ENCODE results near the gene TMEM165.

TMEM165 gene

DNA sequence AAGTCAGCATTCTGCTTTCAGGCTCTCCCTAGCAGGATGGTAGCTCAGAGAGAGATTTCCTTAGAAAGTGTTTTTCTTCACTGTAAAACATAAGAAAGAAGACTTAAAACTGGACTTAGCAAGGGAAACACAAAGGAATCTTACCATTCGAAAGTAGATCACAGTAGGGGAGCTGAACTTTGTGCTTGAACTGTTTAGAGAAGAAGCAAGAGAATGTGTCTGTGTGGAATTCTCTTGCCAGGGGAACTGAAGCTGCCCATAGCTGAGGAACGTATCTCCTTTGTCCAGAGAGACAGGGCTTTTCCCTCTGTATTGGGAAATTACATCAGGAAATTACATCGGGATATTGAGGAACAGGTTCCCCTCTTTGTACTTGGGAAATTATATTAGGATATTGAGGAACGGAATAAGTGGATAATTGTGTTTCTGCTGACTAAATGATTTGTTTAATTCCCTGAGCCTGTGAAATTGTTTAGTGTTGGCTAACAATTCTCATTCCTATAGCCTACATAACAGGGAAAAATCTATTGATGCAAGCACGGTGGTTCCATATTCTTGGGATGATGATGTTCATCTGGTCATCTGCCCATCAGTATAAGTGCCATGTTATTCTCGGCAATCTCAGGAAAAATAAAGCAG, 28.6 kb upstream of the TMEM165 start:
- no peak for DNase-seq (ENCODE audit: low spot score)

DNA sequence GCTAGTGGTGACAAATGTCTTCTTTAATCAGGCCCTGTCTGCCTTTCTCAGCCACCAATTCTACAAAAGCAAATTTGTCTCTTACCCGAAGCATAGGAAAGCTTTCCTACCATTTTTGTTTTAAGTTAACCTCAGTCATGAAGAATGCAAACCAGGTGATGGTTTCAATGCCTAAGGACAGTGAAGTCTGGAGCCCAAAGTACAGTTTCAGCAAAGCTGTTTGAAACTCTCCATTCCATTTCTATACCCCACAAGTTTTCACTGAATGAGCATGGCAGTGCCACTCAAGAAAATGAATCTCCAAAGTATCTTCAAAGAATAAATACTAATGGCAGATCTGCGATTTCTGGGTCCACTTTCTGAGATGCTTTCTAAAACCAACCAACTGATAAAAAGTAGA, 25.8 kb upstream of the TMEM165 start:
- no peak for DNase-seq (ENCODE audit: low spot score)

DNA sequence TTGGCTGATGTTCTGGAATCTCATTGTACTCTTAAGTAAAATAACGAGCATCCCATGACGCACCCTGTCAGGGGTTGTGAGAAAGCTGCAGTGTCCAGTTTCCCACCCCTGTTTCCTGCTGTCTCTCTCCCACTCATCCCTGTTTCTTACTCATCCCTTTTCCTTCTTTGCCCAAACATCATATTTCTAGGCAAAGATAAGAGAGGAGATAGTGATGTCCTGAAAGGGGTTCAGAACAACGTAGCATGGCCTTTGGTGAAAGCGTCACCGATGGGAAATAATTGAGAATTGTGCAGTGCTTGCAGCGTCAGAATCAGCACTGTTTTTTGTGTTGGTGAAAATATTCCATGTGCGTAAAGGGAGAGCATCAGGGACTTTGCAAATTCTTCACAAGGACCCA, 23.5 kb upstream of the TMEM165 start:
- no peak for DNase-seq (ENCODE audit: low spot score)

DNA sequence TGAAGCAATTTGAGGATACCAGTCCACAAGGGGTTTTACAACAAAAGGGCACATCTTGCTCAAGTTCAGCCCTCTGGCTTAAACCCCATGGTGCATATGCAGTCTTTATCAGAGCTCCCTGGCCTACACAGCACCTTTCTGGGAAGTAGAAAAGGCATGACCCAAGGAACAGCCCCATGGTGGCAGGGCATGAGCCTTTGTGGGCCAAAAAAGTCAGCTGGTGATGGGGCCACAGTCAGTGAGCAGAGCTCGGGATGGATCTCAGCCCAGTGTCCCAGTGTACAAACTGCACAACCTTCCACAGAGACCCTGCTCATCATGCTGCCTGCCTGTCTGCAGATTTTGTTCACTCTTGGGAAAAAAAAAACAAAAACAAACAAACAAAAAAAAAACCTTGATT, 22.3 kb upstream of the TMEM165 start:
- DNase-seq (ENCODE audit: low spot score): no peak

DNA sequence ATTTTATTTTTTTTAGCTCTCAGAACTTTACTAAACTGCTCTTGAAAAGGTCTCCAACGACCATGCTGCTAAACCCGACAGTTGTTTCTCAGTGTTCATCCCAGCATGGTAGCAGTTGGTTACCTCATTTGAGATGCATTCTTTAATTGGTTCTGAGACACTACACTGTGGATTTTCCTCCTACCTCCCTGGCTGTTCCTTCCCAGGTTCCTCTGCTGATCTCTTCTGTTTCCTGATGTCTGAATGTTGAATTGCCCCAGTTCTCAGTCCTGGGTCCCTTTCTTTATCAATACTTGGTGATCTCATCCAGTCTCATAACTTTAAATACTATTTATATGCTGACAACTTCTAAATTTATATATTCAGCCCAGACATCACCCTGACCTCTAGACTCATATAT, 19.1 kb upstream of the TMEM165 start:
- DNase-seq (ENCODE audit: low spot score): no peak

DNA sequence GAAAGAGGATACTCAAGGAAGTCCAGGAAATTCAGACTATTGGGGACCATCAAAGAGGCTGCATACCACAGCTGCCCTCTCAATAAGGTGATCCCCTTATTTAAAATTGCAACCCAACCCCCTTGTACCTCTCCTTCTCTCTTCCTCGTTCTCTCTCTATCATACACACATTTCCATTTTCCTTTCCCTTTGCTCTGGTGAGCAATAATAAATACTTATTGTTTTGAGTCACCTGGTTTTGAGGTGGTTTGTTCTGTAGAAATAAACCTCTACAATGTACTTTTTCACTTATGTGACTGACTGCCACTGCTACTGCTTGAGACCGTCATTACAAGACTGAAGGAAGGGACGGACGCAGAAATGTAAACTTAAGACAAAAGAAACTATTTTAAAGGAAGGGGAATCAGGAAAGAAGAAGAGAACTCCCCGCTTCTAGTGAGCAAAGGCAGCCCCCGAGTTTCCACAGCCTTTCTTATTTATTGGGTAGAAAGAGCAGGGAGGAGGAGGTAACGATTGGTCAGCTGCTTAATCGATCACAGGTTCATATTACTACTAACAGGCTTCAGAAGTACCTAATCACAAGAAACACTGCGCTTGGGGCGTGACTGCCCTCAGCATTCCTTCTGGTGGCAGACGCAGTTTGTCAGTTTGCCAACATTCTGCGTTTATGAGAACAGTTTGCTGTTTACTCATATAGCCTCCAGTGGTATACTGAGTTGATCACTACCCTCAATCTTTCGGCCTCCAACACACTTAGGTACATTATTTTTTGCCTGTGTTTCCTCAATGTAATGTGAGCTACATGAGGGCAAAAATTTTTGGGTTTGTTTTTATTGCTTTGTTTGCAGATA, 16.9 kb upstream of the TMEM165 start:
- no peak for DNase-seq (ENCODE audit: low spot score)

DNA sequence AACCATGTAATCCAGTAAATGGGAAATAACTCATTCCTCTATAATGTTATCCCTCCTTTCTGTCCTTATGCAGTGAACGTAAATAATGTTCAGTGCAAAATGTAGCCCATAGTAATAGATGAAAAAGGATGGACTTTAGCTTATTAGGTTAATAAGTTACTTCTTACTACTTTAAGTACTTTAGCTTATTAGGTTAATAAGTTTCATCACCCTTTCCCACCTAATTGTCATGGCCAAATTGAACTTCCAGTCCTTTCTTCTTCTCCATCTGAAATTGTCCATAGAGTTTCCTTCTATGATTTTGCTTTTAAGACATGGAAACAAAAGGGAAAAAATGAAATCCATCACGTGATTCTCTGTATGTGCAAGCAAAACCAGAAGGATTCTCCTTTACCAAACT, 15.2 kb upstream of the TMEM165 start:
- DNase-seq (ENCODE audit: low spot score): no peak

DNA sequence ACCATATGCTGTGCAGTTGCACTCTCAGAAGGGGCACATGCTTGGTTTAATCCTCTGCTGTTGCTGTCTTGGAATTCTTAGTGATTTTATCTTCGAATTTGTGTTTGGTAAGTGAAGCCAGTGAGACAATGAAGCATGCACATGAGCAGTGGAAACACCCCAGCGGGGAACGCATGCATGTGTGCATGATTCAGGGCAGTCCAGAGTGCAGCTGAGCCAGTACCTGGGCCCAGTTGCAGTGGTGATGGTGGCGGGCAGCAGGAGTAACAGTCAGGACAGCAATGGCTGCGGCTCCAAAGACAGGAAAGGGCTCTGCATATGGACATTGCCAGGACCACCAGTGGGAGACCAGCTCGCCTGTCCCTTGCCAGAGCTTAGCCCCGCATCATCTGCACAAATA, 14.3 kb upstream of the TMEM165 start:
- DNase-seq (ENCODE audit: low spot score): no peak

DNA sequence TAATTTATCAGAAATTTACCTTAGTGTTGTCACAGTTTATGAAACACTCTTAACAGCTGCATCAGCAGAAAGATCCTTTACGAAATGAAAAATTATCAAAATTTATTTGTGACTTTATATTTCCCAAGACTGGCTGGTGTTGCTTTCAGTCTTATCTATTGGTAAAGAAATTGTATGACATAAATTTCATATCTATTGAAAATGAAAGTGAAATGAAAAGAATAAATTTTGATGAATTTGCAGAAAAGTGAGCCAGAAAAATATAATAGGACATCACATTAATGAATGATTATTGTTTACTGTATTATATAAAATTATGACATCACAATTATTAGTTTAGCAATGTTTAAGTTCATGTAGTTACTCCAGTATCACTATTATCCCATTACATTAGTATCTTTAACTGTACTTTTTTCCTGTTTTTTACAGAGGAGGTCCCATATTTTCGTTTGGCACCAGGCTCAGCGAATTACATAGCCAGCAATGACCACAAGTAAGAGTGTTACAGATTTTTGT, 13.2 kb upstream of the TMEM165 start:
- no peak for DNase-seq (ENCODE audit: low spot score)

DNA sequence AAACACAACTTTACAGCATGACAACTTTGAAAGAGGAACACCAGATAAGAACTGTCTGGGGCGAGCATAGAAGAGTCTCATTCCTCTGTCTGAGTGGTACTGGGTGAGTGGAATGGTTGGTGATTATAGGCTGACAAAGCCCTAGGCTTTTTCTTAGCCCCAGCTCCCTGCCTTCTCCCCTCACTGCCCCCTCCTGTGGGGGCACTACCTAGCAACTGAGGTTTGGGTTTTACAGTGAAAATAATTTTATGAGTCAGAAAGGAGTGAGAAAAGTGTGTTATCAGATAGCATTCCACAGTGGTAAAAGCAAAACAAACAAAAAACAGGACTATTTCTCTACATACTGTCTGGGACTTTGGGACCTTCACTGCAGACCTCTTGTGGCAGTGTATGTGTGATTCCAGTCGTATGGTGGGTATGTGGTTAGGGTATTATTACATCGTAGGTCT, 10.5 kb upstream of the TMEM165 start:
- DNase-seq (ENCODE audit: low spot score): no peak

DNA sequence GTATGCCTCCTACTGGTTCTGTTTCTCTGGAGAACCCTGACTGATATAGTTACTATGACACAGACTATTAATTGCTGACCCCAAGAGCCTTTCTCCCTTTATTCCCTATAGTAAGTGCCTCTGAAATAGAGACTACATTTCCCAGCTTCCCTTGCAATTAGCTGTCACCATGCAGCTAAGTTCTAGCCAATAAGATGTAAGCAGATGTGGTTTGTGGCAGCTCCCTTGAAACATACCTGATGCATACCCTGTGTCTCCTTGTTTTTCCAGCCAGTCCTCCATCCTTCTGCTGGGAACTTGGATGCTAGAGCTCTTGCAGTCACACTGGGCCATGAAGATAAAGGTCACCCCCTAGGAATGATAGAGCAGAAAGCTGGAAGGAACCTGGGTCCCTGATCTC, 9.7 kb upstream of the TMEM165 start:
- peak; percentile 32 for DNase-seq (ENCODE audit: low spot score)

DNA sequence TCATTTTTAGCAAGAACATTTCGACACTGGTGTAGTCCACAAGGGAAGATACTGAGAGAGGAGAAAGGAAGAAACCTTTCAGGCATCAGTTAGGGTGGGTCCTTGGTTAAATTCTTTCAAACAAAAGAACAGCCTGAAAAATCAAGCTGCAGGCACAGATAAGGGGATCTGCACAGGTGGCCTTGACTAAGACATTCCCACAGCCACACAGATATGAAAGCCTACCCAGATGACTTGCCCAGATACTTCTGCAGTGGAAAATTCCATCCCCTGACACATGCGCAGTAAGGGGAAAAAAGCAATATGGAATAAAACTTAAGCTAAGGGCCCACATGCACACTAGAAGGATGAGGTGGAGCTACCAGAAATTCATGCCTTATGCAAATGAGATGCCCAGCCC, 8.9 kb upstream of the TMEM165 start:
- DNase-seq (ENCODE audit: low spot score): no peak

DNA sequence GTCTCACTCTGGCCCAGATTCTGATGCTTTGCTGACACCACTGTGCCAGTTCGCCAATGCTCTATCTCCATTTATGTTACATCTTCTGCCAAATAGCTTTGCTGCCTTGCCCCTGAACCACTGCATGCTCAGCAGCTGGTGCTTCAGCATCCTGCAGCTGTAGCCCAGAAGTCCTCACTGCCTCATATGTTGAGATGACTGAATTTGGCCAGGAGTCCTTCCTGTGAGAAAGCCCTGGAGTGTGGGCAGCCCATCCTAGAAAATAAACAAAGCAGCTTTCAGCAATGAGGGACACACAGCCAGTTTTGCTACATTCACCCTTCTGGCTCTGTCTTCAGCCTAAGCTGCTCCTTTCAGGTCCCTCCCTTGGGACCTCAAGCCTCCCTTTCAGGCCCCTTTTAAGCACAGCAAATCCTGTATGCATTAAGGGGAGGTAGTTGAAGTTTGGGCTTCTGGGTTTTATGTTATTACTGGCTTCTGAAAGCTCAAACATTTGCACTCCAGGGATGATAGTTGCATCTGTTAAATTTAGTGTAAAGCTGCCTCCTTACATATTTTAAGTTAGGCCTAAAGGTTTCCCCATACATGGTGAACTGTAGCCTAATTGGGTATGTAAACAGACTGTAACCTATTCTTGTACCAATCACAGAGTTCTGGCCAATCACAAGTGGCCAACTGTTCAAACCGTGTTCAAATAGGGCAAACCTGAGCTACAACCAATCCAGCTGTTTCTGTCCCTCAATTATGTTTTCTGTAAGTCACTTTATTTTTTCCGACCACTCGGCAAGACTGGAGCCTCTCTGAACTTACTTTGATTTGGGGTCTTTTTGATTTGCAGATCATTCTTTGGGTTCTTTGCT, 2.1 kb upstream of the TMEM165 start:
- no peak for DNase-seq (ENCODE audit: low spot score)

DNA sequence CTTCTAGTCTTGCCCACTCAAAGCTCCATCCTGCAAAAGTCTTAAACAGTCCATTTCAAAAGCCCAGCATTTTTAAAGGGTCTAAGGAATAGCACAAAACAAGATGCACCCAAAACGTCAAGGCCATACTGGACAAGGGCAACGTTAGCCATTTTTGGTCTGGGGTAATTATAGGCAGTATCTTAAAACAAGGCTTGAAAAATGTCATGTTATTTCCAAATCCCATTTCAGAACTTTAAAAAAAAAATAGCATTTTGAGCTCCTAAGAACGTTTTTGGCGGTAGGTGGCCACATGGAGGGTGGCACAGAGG, 584 bp upstream of the TMEM165 start:
- DNase-seq (ENCODE audit: low spot score): no peak

DNA sequence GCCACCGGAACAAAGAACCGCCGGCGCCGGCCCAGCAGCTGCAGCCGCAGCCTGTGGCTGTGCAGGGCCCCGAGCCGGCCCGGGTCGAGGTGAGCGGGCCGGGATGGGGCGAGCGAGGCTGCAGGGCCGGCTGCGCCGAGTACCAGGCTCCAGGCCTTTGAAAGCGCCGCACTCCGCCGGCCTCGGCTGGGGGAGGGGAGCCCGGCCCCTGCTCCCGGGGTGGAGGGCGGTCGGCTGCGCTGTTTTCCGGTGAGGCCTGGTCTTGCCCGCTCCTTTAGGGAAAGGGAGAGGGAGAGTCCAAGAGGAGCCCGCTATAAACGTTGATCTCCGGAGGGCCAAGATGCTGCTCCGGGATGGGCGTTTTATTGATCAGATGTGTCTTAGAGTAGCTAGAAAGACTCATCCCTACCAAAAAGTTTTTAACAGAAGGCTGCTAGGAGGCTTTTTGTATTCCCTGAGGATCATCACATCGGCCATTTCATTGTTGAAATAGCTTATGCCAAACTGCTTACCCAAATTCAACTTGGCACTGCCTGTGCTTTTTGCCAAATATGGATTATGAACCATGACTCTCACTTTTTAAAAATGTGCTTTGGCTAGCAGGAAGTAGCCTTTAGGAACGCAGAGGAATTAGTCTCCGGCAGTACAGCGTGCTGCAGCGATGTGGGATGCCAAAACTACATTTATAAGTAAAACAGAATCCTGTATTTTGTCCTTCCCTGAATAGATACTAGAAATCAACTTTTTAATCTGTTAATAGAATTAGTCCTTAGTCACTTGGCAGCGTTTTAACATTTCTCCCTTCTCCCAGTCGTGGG, 760 bp downstream of the TMEM165 start:
- peak; percentile 24 for DNase-seq (ENCODE audit: low spot score)

DNA sequence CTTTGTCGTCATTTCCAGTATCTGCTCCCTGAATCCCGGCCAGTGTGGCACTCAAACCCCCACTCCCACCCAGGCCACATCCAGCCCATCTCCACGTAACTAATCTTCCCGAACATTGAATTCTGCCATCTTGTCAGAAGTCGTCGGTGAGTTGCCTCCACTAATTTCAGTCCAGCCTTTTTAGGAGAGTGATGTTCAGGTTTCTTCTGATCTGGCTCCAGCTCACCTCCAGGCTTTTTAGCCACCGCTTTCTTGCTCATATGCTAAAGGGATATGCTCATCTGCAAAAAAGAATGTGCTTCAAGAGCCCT, 1.3 kb downstream of the TMEM165 start:
- DNase-seq (ENCODE audit: low spot score): no peak

DNA sequence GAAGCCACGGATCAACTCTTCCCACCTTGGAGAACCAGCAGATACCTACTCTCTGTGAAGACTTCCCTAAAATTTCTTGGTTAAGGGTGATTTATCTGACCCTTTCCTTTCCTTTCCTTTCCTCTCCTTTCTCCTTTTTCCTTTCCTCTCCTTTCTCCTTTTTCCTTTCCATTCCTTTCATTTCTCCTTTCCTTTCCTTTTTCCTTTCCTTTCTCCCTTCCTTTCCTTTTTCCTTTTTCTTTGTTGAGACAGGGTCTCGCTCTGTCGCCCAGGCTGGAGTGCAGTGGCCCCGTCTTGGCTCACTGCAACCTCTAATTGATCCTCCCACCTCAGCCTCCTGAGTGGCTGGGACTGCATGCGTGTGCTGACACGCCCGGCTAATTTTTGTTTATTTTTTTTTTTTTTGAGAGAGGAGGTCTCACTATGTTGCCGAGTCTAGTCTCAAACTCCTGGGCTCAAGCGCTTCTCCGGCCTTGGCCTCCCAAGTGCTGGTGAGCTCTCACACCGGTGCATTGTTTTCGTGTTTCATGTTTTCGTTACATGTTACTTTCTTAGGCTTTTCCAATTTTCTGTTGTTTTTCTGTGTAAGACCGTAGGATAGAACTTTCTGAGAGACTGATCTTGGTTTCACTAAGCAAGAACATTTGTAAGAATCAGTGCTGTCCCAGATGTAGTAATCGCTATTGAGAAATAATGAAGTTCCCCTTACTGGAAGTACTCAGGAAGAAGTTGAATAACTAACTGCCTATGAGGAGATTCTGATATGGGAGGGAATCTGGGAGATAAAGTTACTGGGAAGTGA, 2.0 kb downstream of the TMEM165 start:
- no peak for DNase-seq (ENCODE audit: low spot score)

DNA sequence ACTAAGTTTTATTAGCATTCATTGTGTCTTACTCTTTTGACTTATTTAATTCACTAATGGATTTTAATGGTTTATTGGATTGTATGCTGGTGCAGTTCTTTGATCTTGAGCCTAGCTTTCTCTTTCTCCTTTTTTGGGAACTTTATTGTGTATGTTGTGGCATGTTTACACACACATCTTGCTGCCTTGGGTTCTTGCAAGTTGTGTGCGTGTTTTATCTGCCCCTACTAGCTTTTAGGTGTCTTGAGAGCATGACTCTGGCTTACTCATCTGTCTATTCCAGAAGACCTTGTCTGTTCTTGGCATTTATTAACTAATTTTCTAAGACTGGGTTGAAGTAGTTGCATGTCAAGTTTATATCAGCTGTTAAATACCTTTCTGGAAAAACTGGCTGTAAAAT, 2.7 kb downstream of the TMEM165 start:
- no peak for DNase-seq (ENCODE audit: low spot score)

DNA sequence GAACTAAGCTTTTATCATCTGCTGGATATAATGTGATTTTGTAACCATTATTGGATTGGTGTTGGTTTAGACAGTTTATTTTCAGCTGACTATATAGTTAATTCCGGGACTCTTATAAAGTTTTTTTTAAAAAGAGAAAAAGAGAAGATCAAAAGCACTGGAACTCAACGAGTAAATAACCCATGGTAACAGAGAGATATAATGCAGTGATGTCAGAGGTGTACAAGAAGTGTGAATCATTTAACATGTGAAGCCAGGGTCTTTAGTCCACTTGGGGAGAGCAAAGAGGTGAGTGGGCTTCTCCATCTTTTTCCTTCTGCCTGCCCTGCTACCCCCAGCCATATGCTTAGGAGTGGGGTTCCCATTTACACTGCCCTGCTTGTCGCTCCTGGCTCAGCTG, 3.2 kb downstream of the TMEM165 start:
- DNase-seq (ENCODE audit: low spot score): no peak

DNA sequence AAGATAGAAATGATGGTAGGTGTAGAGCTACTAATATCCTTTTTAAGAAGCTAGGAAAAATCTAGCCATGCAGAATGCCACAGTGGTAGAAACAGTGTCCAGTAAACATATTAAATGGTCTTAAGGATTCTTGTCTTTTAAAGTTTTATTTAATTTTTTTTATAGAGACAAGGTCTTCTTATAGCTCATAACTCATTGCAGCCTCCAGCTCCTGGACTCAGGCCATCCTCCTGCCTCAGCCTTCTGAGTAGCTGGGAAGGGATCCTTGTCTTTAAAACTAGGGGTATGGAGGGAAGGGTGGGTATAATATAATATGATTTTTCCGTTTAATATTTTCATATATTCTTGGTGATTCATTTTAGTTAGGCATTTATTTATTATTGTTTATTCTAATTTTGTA, 3.8 kb downstream of the TMEM165 start:
- no peak for DNase-seq (ENCODE audit: low spot score)

DNA sequence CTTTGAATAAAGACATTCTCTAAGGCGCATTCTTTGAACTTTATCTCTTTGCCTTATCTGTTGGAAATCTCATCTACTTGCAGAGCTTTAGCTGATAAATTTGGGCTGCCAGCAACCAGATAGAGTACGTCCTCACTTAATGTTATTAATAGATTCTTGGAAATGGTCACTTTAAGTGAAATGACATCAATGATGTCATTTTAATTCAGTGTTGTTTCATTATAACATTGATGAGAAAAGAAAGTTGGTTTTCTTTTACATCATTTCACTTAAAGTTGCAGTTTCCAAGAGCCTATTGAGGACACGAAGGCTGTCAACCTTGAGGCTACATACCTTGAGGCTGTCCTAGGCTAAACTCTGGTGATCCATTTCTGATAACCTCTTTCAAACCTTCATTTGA, 9.3 kb downstream of the TMEM165 start:
- no peak for DNase-seq (ENCODE audit: low spot score)
